K562 (cell line): ENCODE measurements around the gene SPHK2. TPM values are rescaled to one million over a fixed set of nuclear protein-coding genes. Genes with fewer than 3 reads are reported as not detected.

Experiments
- ATAC-seq: fragments of 200-7000 bp; cut with Tn5 transposase; 3 replicates; pipeline ENCODE4 v1.9.1; 2020; ENCODE audit warnings: moderate library complexity
- BruUV-seq: library from RNA; stranded (reverse); fragments of 400-500 nt; replicated peaks from 2 replicates; lab custom pipeline; 2021; lab: Mats Ljungman, UMichigan
- CTCF ChIA-PET: fragments of 300-600 bp; formaldehyde crosslinking; extraction: SDS; loops from one replicate; lab custom pipeline; 2021; ENCODE audit warnings: low intra/inter-chr PET ratio; lab: Yijun Ruan, JAX
- POLR2A ChIA-PET: fragments of 300-600, 350-650 bp; sonication (Branson Sonifier 250); formaldehyde crosslinking; extraction: SDS; loops from one replicate; lab custom pipeline; 2021; ENCODE audit warnings: antibody characterized with exemption, inconsistent platforms; lab: Yijun Ruan, JAX
- DNase-seq, 4 experiments: peaks; one replicate each; pipeline versions ENCODE4 v3.0.0 to v3.0.0-alpha.2; 2011 to 2018; ENCODE audit warnings: low spot score in 3 of 4, mixed read lengths in 3 of 4; ENCODE audit errors: extremely low read depth in 1 of 4
- FAIRE-seq: peaks from 2 replicates; lab custom pipeline; 2011; peaks lifted over from hg19 to GRCh38; lab: Jason Lieb, UNC
- H2AFZ ChIP-seq: 2 replicates; pipeline ENCODE4 v1.6.0; 2011; ENCODE audit warnings: low read depth, low read length, control low read depth, inconsistent platforms
- H3K27ac ChIP-seq: fragments of 200-600 bp; 3 replicates; pipeline ENCODE4 v1.8.0; 2011; ENCODE audit warnings: low read depth, mild to moderate bottlenecking, control low read depth, inconsistent platforms, low read length, moderate library complexity, mixed read lengths; ENCODE audit errors: extremely low read depth
- H3K27me3 ChIP-seq, 2 experiments: fragments of 300-600 bp in 1 of 2; 2 replicates in 1 of 2; 3 replicates in 1 of 2; pipeline versions ENCODE4 v1.6.0 to v1.8.0; 2011; ENCODE audit warnings: inconsistent platforms in 2 of 2, low read length in 2 of 2, mild to moderate bottlenecking in 1 of 2, mixed read lengths in 1 of 2, moderate library complexity in 1 of 2; ENCODE audit not compliant: control insufficient read depth in 2 of 2, insufficient read depth in 2 of 2
- H3K36me3 ChIP-seq: fragments of 300-600 bp; 3 replicates; pipeline ENCODE4 v1.8.0; 2011; ENCODE audit warnings: mild to moderate bottlenecking, low read length, inconsistent platforms; ENCODE audit not compliant: control insufficient read depth, insufficient read depth
- H3K4me1 ChIP-seq, 2 experiments: fragments of 200-600 bp in 1 of 2; replicated peaks in 1 of 2; 2 replicates in 1 of 2; 3 replicates in 1 of 2; pipeline versions ENCODE4 v1.5.1 to v1.8.0; 2011; ENCODE audit warnings: inconsistent platforms in 2 of 2, low read length in 2 of 2, mild to moderate bottlenecking in 1 of 2, mixed read lengths in 1 of 2, moderate library complexity in 1 of 2; ENCODE audit not compliant: control insufficient read depth in 2 of 2, insufficient read depth in 2 of 2
- H3K4me2 ChIP-seq: 2 replicates; pipeline ENCODE4 v1.6.1; 2011; ENCODE audit warnings: low read length, control low read depth, inconsistent platforms, mixed read lengths; ENCODE audit not compliant: insufficient read depth
- H3K4me3 ChIP-seq: fragments of 200-600 bp; sonication (generic), shearing (Covaris generic); 2 replicates; pipeline ENCODE4 v1.5.1; 2016; ENCODE audit warnings: control low read depth, inconsistent platforms
- H3K79me2 ChIP-seq: fragments of 200-600 bp; 3 replicates; pipeline ENCODE4 v1.8.0; 2011; ENCODE audit warnings: low read length, inconsistent platforms; ENCODE audit not compliant: control insufficient read depth, insufficient read depth
- H3K9ac ChIP-seq, 2 experiments: 2 replicates each; pipeline versions ENCODE4 v1.6.0 to v1.6.1; 2011; ENCODE audit warnings: low read depth in 2 of 2, low read length in 2 of 2, control low read depth in 1 of 2, inconsistent platforms in 1 of 2, mild to moderate bottlenecking in 1 of 2, mixed read lengths in 1 of 2; ENCODE audit not compliant: insufficient read depth in 1 of 2
- H3K9me1 ChIP-seq: one replicate; pipeline ENCODE4 v1.6.0; 2011; ENCODE audit warnings: inconsistent platforms, mild to moderate bottlenecking, low read length, moderate library complexity; ENCODE audit not compliant: control insufficient read depth, insufficient read depth
- H3K9me3 ChIP-seq: replicated peaks from 2 replicates; pipeline ENCODE4 v1.5.1; 2011; ENCODE audit warnings: low read depth, low read length, inconsistent platforms; ENCODE audit not compliant: control insufficient read depth, insufficient read depth
- H4K20me1 ChIP-seq: replicated peaks from 2 replicates; pipeline ENCODE4 v1.6.1; 2011; ENCODE audit warnings: low read length, inconsistent platforms, mixed read lengths; ENCODE audit not compliant: control insufficient read depth, insufficient read depth
- IRF9 ChIP-seq: fragments of 450-650 bp; IDR thresholded peaks from 2 replicates; pipeline ENCODE4 v1.6.1; 2016; ENCODE audit warnings: missing biosample characterization, missing genetic modification characterization
- KDM4B ChIP-seq, 2 experiments: fragments of 450-650 bp in 1 of 2; sonication (generic) in 1 of 2; IDR thresholded peaks; 2 replicates each; pipeline ENCODE4 v1.6.1; 2016 to 2017; ENCODE audit warnings: borderline replicate concordance in 2 of 2, antibody characterized with exemption in 1 of 2, low read depth in 1 of 2, mild to moderate bottlenecking in 1 of 2
- NFE2 ChIP-seq: IDR thresholded peaks from 2 replicates; pipeline ENCODE4 v1.6.1; 2014; ENCODE audit warnings: antibody characterized with exemption, low read depth
- RERE ChIP-seq: sonication (generic); formaldehyde crosslinking; IDR thresholded peaks from 2 replicates; pipeline ENCODE4 v1.8.0; 2023; ENCODE audit warnings: missing genetic modification reagents, mild to moderate bottlenecking, borderline replicate concordance
- TAF15 ChIP-seq: fragments of 200-400 bp; formaldehyde crosslinking; IDR thresholded peaks from 2 replicates; pipeline ENCODE4 v1.6.1; 2017; ENCODE audit warnings: mild to moderate bottlenecking, low read depth, low read length, moderate library complexity
- ZKSCAN1 ChIP-seq: fragments of 150-350 bp; IDR thresholded peaks from 2 replicates; pipeline ENCODE4 v1.6.1; 2016; ENCODE audit warnings: low read depth, low read length
- ZNF224 ChIP-seq: sonication (generic); formaldehyde crosslinking; IDR thresholded peaks from 2 replicates; pipeline ENCODE4 v1.8.0; 2022; ENCODE audit warnings: mild to moderate bottlenecking, missing genetic modification reagents
- ZNF609 ChIP-seq: sonication (generic); formaldehyde crosslinking; IDR thresholded peaks from 2 replicates; pipeline ENCODE4 v1.8.1; 2023; ENCODE audit warnings: missing genetic modification reagents, mild to moderate bottlenecking, borderline replicate concordance
- ZNF77 ChIP-seq: fragments of 250-450 bp; sonication (Bioruptor Pico); IDR thresholded peaks from 2 replicates; pipeline ENCODE4 v1.5.0; 2020
- WGBS: fragments of 100-300 bp; shearing (Covaris generic); methylation state at CpG from one replicate; pipeline ENCODE4 v1.1.6; 2016; ENCODE audit warnings: low coverage, mixed read lengths; ENCODE audit not compliant: insufficient coverage; ENCODE audit errors: missing lambda C conversion rate; 5-methylcytosine and 5-hydroxymethylcytosine counted together
- in situ Hi-C: fragments of 300-500 bp; cut with MboI; formaldehyde crosslinking; loops from 4 replicates; pipeline ENCODE4 v1.15.0; 2018; ENCODE audit warnings: inconsistent platforms, mixed read lengths
- intact Hi-C: fragments of 100-400 bp; cut with micrococcal nuclease; formaldehyde crosslinking; loops from 2 replicates; pipeline ENCODE4 v1.14.2; 2022
- polyA plus RNA-seq, 8 experiments: library from polyadenylated mRNA; depleted of rRNA in 4 of 8; stranded (reverse) in 5 of 8; unstranded in 3 of 8; fragments of >200 nt; fragmentation: Nextera tagmentation in 2 of 8; fragmentation: Illumina TruSeq in 1 of 8; extraction: Ambion mirVana in 2 of 8; extraction: Trizol in 1 of 8; gene quantifications; 2 replicates each; pipeline versions ENCODE4 v1.2.1 to v1.2.3, GENCODE V29; 2011 to 2014; ENCODE audit warnings: inconsistent platforms in 1 of 8, missing spikeins in 1 of 8
- total RNA-seq, 7 experiments: library from RNA; depleted of rRNA in 6 of 7; stranded (reverse); fragments of >200 nt in 6 of 7; fragmentation: Illumina TruSeq in 2 of 7; extraction: Trizol in 2 of 7; gene quantifications; 2 replicates each; pipeline versions ENCODE4 v1.2.1 to v1.2.3, GENCODE V29; 2011 to 2021; ENCODE audit warnings: low replicate concordance in 1 of 7

The SPHK2 gene
- total and polyA plus RNA-seq, 9 of the 15 experiments (the other 6 are each of a cell fraction or from before 2014, with no cell fraction given): 0.10 to 15.2 (median 2.9) TPM

GRCh38 chr19:48637449-48637947, 18.2 kb downstream of the SPHK2 start:
- in situ Hi-C loops: no loop called here
- no peak for TF ChIP-seq ZNF77 (CRISPR knock-in tag)
- TF ChIP-seq ZNF609 (CRISPR knock-in tag): 0 out of 2 replicates have a peak, but pooled peaks have one; percentile 57
- TF ChIP-seq TAF15: no peak
- TF ChIP-seq RERE (CRISPR knock-in tag): peak; percentile 37; the same call in 1 of the 2 replicates
- peak in 1 of 2 experiments; percentile 29; a peak in 1 of 4 replicates for TF ChIP-seq KDM4B (IDR thresholded peaks at IDR 0.05; ENCODE audit: borderline replicate concordance in 2 of 2, low read depth in 1 of 2)
- peak; percentile 95; the same call in 1 of the 2 replicates for TF ChIP-seq ZNF224 (CRISPR knock-in tag)
- TF ChIP-seq ZKSCAN1: 0 out of 2 replicates have a peak, but pooled peaks have one; percentile 35
- TF ChIP-seq NFE2: no peak
- TF ChIP-seq IRF9: no peak

More at GRCh38 chr19:48637449-48637947, 18.2 kb downstream of the SPHK2 start:
- Histone ChIP-seq H3K36me3 (no peaks in the 10 kb centered on the region), H3K4me2 (peak overlapping the region; percentile 100), H2AFZ (peak overlapping the region; percentile 69), H3K9me1 (peaks cover 4% of the 10 kb centered on the region), H3K4me3 (peak overlapping the region; percentile 51), H3K9ac (peak overlapping the region; percentile 71 to 90), H3K27me3 (no peaks in the 10 kb centered on the region), H3K4me1 (peaks cover 46 to 72% of the 10 kb centered on the region in 2 experiments), H3K9me3 (no peaks in the 10 kb centered on the region), H3K79me2 (peaks cover 27% of the 10 kb centered on the region; the same call in 2 of the 3 replicates), H3K27ac (peak overlapping the region; percentile 91), H4K20me1 (0 out of 2 replicates have a peak, but pooled peaks cover 4% of the 10 kb centered on the region)
- peak; percentile 95 for FAIRE-seq
- ATAC-seq: peak; percentile 78
- peak; percentile 81 to 99 (median 90) for DNase-seq
- intact Hi-C loops: loop anchor here (1.0 kb wide), 1 partner anchor 18 kb away; the partner anchor contains the start of genes RPL18 and SPHK2
- POLR2A ChIA-PET: interaction anchor here (1.0 to 1.9 kb wide), 2 partner anchors 12 to 18 kb away, joined by 3 to 9 read pairs; partner anchors contain the start of genes RPL18 and SPHK2
- CTCF ChIA-PET: interaction anchor here (0.6 kb wide), 1 partner anchor 102 kb away, joined by 3 read pairs; no protein-coding TSS in a partner anchor
- 1% methylated on average over 15 of the region's 38 CpGs for WGBS
- no TSS peak for BruUV-seq
